ENCODE data around the gene GBA2.

GRCh38 chr9:35749515-35750255 is 657 bp upstream of the GBA2 start:
- no peak for TF ChIP-seq EZH2phosphoT487 (IDR thresholded peaks at IDR 0.05; ENCODE audit: insufficient read depth, low read depth)
- no peak for TF ChIP-seq EZH2 (IDR thresholded peaks at IDR 0.05; ENCODE audit: insufficient read depth, poor library complexity, severe bottlenecking)

Data from GM23248 (cell line).